ENCODE data around the gene EXOC4.

Gene EXOC4

DNA sequence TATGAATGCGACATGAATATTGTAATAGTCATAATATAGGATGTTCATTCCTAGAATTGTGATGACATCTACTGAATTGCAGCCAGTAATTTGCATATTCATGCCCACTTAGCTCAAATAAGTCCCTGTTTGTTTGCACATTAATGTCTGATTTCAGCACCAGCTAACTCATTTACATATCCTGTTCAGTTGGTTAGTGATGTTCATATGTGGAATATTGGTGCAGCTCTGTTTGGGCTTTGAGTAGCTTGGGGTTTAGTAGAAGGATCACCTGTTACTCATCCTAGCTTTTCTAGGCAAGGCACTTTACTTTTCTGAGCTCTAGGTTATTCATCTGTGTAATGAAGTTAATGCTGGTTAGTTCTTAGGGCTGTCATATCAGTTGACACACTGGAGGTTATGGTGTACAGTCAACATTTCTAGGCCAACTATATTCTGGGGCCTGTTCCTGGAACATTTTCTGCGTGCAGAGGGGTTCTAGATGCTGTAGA lies 238.4 kb downstream of the EXOC4 start:
- no peak for DNase-seq

DNA sequence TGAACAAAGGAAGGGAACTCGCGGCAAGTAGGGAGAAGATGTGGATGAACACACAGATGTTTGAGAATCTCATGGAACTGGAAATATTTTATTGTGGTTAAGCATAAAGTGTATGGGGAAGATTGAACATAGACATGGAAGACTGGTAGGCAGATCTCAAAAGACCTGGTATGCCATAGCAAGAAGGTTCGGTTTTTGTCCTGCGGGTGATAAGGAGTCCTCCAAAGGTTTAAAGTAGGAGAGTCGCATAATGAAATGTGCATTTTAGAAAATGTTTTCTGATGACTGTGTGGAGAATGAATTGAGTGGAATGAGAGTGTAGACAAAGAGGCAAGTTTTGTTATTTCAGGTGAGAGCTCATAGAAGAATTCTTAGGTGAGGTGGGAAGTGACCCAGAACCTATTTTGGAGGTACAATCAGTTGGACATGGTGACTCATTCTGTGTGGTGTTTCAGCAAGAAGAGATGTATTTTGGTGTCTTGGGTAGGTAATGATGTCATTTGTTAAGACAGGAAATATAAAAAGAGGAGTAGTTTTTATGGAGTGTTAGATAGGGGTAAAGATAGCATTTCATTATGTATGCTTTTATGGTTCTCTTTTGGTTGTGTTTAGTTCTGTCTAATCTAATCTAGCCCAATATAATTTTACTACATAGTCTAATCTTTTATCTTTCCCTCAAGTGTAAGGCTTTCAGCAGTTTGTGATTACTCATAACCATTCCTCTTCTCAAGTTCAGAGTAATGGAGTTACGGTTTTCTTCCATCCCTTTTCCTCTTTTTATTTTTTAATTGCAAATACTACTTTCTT lies 239.2 kb downstream of the EXOC4 start:
- DNase-seq, result no peak

GRCh38 chr7:133497061-133497460 lies 244.2 kb downstream of the EXOC4 start:
- DNase-seq, result no peak

GRCh38 chr7:133501771-133502170 lies 248.9 kb downstream of the EXOC4 start:
- DNase-seq, result no peak

DNA sequence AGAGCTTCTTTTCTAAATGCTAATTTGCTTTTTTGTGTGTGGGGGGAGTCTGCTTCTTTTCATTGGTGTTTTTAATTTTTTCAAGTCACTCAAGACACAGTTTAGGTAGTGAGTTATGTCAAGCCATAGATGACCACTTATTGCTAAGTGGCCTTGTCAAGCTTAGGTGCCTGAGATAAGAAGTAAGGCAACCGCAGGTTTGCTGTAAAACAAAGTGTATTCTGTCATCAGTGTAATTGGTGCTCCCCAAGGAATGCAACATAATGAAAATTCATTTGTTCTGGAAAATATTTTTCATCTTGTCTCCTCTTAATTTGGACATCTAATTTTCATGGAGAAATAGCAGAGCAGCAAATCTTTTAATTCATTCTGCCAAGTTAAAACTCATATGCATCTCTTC lies 249.6 kb downstream of the EXOC4 start:
- no peak for DNase-seq

GRCh38 chr7:133502972-133503371 lies 250.1 kb downstream of the EXOC4 start:
- no peak for DNase-seq

GRCh38 chr7:133504825-133505224 lies 251.9 kb downstream of the EXOC4 start:
- no peak for DNase-seq

GRCh38 chr7:133509822-133510221 lies 256.9 kb downstream of the EXOC4 start:
- no peak for DNase-seq

GRCh38 chr7:133510326-133511055 lies 257.6 kb downstream of the EXOC4 start:
- no peak for DNase-seq

DNA sequence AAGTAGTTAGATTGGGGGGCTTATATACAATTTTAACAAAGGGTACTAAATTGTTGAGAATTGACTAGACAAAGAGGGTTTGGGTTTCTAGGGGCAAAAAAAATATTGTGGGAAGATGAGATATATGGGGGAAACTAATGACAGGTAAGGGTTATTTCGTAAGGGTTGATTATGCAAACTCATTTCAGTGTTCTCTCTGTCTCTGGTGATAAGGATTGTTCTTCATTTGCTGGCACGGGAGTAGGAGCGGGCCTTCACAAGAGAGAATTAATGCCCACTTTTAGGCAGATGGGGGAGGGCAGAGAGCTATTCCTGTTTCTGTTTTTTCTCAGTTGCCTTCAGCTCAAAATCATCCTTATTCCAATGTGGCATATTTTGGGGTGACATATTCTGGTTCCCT lies 258.4 kb downstream of the EXOC4 start:
- DNase-seq, result no peak

GRCh38 chr7:133511708-133512107 lies 258.8 kb downstream of the EXOC4 start:
- DNase-seq, result peak in 1 of 56 donors; percentile 1

DNA sequence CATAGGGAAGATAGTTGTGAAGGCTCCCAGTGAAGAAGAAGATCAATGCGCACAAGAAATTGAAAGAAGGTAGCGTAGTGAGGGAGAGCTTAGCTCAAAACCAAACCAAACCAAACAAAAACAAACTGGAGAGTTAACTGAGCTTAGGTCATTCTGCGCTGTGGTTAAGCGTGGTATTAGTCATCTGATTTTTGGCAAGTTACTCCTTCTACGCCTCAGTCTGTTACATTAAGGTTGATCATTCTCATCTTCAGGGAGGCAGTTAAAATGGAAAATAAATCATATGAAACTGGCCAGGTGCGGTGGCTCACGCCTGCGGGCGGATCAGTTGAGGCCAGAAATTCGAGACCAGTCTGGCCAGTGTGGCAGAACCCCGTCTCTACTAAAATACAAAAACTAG lies 259.7 kb downstream of the EXOC4 start:
- no peak for DNase-seq

DNA sequence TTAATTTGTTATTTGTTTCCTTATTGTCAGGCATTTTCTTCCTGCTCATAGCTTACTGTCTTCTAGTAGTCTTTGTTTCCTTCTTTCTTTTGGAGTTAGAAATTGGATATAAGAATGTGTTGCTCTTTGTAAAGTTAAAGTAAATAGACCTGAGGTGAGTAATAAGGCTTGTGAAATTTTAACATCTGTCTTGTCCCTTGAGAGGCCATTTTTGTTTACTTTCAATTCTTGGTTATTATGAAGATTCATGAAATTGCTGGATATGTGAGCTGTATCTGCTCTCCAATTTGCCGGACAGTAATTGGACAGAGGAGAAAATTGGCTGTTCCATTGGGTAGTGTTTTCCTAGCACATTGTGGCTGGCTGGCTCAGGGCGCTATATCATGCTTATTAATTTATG lies 260.7 kb downstream of the EXOC4 start:
- no peak for DNase-seq

DNA sequence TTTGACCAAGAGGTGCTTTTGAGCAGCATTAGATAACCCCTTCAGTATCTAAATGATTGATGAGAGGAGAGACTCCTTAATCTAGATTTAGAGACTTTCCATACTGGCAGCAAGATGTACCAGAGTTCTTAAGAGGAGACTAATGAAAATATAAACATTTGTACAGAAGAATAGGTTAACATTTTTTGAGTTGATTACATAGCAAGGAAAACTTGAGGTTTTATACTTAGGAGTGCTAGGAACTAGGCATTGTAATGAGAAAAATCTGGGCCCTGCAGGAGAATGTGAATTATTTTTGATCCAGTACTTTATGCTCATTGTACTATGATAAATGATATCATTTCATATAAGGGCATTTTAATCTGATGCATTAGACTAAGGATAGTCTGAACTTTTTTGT lies 261.7 kb downstream of the EXOC4 start:
- no peak for DNase-seq

DNA sequence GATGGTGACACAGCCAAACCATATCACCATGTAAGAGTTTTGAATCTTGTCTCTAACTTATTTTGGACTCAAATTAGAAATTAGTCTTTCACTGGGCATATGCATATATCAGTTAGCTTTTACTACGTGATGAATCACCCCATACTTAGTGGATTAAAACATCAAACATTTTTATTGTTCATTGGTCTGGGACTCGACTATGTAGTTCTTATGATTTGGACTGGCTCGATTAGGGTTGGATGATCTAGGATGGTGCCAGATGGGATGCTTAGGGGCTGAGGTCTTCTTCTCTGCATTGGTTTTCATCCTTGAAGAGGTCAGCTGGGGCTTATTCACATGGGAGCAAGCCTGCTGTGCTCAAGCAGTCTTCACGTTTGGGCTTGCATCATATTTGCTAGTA lies 264.9 kb downstream of the EXOC4 start:
- no peak for DNase-seq

- DNase-seq, result no peak
Observed at GRCh38 chr7:133518718-133519117, 265.8 kb downstream of the EXOC4 start.

DNA sequence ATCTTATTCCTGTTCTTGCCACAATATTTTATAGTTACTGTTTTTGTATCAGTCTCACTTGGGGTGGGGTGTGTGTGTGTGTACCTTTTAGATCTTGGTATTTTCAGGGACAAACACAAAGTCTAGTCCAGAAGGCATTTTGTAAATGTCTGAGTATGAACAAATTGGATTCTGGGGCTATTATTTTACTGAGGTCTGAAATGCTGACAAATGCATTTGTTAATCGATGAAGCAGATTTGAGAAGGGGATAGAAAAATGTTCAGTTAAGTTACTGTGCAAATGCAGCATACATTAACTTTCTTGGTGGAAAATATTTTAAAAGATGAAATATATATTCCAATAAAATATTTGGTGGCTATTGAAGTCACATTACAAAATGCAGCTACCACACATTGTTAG lies 267.4 kb downstream of the EXOC4 start:
- no peak for DNase-seq

GRCh38 chr7:133522501-133522900 lies 269.6 kb downstream of the EXOC4 start:
- no peak for DNase-seq

DNA sequence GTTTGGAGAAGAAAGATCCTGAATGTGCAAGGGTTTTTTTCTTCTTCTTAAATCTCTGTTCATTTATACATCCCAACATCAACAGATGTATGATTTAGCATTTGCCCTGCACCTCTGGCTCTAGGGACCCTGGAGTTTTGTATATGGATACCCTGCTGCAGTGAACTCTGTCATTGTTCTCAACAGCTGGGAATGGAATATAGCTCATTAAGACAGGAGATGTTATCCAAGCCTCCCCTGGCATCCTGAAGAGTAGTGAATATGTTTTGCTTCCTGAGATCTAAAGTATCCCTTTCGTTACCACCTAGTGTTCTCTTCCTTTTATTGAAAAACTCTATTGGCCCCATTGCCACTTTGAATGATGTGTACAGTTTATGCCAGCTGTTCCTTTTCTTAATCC lies 275.9 kb downstream of the EXOC4 start:
- DNase-seq, result no peak

- no peak for DNase-seq
Observed at GRCh38 chr7:133529861-133530260, 277.0 kb downstream of the EXOC4 start.

- no peak for DNase-seq
Observed at GRCh38 chr7:133530682-133531081, 277.8 kb downstream of the EXOC4 start.

DNA sequence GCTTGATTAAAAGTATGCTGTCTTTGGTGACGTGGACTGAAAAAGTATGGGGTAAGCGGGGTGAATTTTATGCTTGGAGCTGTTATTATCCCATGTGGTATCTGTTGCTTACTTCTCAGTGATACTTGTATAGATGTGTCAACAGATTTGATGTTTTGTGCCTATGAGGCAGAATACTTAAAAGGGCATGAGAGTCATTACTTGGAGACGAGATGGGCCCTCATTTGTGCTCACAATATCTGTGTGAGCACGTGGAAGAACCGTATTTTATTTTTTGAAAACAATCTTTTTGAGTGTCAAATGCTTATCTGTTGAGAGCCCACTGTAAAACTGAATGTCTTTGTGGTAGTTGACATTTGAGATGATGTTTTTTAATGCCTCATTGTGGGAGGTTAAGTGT lies 281.9 kb downstream of the EXOC4 start:
- no peak for DNase-seq

DNA sequence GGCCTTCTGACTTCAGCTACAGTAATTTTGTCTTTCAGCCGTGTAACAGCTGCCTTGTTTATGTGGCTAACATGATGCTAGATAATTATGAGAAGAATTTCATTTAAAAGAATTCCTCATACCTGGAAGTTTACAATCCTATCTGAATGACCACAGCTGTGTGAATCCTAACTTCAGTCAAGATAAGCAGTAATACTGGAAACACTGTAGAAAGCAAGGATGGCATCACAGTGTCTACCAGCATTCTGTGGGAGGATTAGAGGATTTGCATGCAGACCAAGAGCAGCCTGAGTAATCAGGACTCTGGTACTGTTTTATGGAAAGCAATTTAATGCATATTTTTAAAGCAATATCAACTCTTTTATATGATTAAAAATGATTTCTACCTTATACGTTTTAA lies 282.4 kb downstream of the EXOC4 start:
- no peak for DNase-seq
